PFSK-1 (cell line): ENCODE results near the gene ZNF219.

Source experiments
- FOXP2 ChIP-seq: optimal IDR thresholded peaks from 2 replicates; pipeline ENCODE3; 2011; ENCODE audit warnings: borderline replicate concordance, control low read depth, inconsistent platforms; ENCODE audit not compliant: insufficient read depth; ENCODE audit errors: extremely low read length, extremely low read depth
- POLR2AphosphoS5 ChIP-seq: IDR thresholded peaks from 2 replicates; pipeline ENCODE4 v1.6.1; 2012; ENCODE audit warnings: low read depth, mild to moderate bottlenecking, control low read depth, low read length, moderate library complexity
- REST ChIP-seq, 2 experiments: IDR thresholded peaks; 2 replicates each; pipeline versions ENCODE4 v1.6.1 to v1.8.0; 2011 to 2012; ENCODE audit warnings: low read depth in 2 of 2, low read length in 2 of 2, control low read depth in 1 of 2, inconsistent platforms in 1 of 2, mild to moderate bottlenecking in 1 of 2, moderate library complexity in 1 of 2; ENCODE audit not compliant: insufficient read depth in 1 of 2
- SIN3A ChIP-seq: IDR thresholded peaks from 2 replicates; pipeline ENCODE4 v1.6.1; 2012; ENCODE audit warnings: mild to moderate bottlenecking, low read length, moderate library complexity, borderline replicate concordance; ENCODE audit not compliant: insufficient read depth
- TAF1 ChIP-seq: IDR thresholded peaks from 2 replicates; pipeline ENCODE4 v1.6.1; 2012; ENCODE audit warnings: low read length, control low read depth, borderline replicate concordance; ENCODE audit not compliant: insufficient read depth

Gene ZNF219

GRCh38 chr14:21084998-21085853, 13.2 kb downstream of the ZNF219 start:
- TF ChIP-seq POLR2AphosphoS5 (no peak), SIN3A (no peak), FOXP2 (no peak)

GRCh38 chr14:21084396-21084795, 14.1 kb downstream of the ZNF219 start:
- TF ChIP-seq REST (IDR thresholded peaks at IDR 0.05; ENCODE audit: insufficient read depth in 1 of 2, low read depth in 2 of 2, low read length in 2 of 2) = no peak
- no peak for TF ChIP-seq FOXP2
- no peak for TF ChIP-seq POLR2AphosphoS5
- TF ChIP-seq SIN3A = no peak
- no peak for TF ChIP-seq TAF1

- TF ChIP-seq FOXP2 = no peak
- no peak for TF ChIP-seq SIN3A
- no peak for TF ChIP-seq POLR2AphosphoS5
- no peak for TF ChIP-seq TAF1
- TF ChIP-seq REST (IDR thresholded peaks at IDR 0.05; ENCODE audit: insufficient read depth in 1 of 2, low read depth in 2 of 2, low read length in 2 of 2) = no peak
Observed at GRCh38 chr14:21083565-21084325, 14.7 kb downstream of the ZNF219 start.

- TF ChIP-seq REST (IDR thresholded peaks at IDR 0.05; ENCODE audit: insufficient read depth in 1 of 2, low read depth in 2 of 2, low read length in 2 of 2) = no peak
- no peak for TF ChIP-seq SIN3A
- no peak for TF ChIP-seq TAF1
- no peak for TF ChIP-seq POLR2AphosphoS5
- no peak for TF ChIP-seq FOXP2
Observed at GRCh38 chr14:21081521-21082142, 16.8 kb downstream of the ZNF219 start.

GRCh38 chr14:21078726-21079125, 19.7 kb downstream of the ZNF219 start:
- no peak for TF ChIP-seq REST (IDR thresholded peaks at IDR 0.05; ENCODE audit: insufficient read depth in 1 of 2, low read depth in 2 of 2, low read length in 2 of 2)
- TF ChIP-seq POLR2AphosphoS5 = no peak
